HG02763 (cell line): ENCODE measurements around the gene SIN3A.
"Not testable (repeated sequence)": the region's sequence is repeated elsewhere in the genome, so short reads cannot be mapped to it uniquely, and the experiment has no call there.

Experiments
- ATAC-seq: cut with Tn5 transposase; IDR thresholded peaks from one replicate; pipeline ENCODE4 v1.9.1; 2021; ENCODE audit warnings: mild to moderate bottlenecking, moderate library complexity; ENCODE audit not compliant: unreplicated experiment

The SIN3A gene

GRCh38 chr15:75358771-75359536, 92.5 kb downstream of the SIN3A start:
- ATAC-seq: no peak

GRCh38 chr15:75357976-75358673, 93.4 kb downstream of the SIN3A start:
- ATAC-seq: no peak

GRCh38 chr15:75356517-75356916, 95.0 kb downstream of the SIN3A start:
- no peak for ATAC-seq

GRCh38 chr15:75356006-75356405, 95.5 kb downstream of the SIN3A start:
- no peak for ATAC-seq

- no peak for ATAC-seq
Observed at GRCh38 chr15:75355369-75355768, 96.1 kb downstream of the SIN3A start.

- ATAC-seq: no peak
Observed at GRCh38 chr15:75354454-75354853, 97.0 kb downstream of the SIN3A start.

GRCh38 chr15:75353604-75354003, 97.9 kb downstream of the SIN3A start:
- no peak for ATAC-seq

- ATAC-seq: no peak
Observed at GRCh38 chr15:75352186-75353080, 99.1 kb downstream of the SIN3A start.

GRCh38 chr15:75350601-75351361, 100.7 kb downstream of the SIN3A start:
- ATAC-seq: no peak

- ATAC-seq: no peak
Observed at GRCh38 chr15:75349851-75350588, 101.5 kb downstream of the SIN3A start.

GRCh38 chr15:75349351-75349669, 102.2 kb downstream of the SIN3A start:
- not testable (repeated sequence) for ATAC-seq

GRCh38 chr15:75348562-75349350, 102.7 kb downstream of the SIN3A start:
- ATAC-seq: no peak

- no peak for ATAC-seq
Observed at GRCh38 chr15:75348034-75348561, 103.4 kb downstream of the SIN3A start.

- ATAC-seq: peak; percentile 56
Observed at GRCh38 chr15:75347222-75348033, 104.1 kb downstream of the SIN3A start.

- peak; percentile 5 for ATAC-seq
Observed at GRCh38 chr15:75346796-75347221, 104.7 kb downstream of the SIN3A start, which contains the start of gene NEIL1. Gene NEIL1, plus strand, starts transcription at chr15:75347039. Its CDS starts 1,867 bp downstream, at chr15:75348906.

GRCh38 chr15:75343953-75344352, 107.5 kb downstream of the SIN3A start:
- not testable (repeated sequence) for ATAC-seq

GRCh38 chr15:75342221-75342620, 109.3 kb downstream of the SIN3A start:
- ATAC-seq: no peak
